ENCODE measurements around the gene CCDC38. TPM values are rescaled to one million over a fixed set of nuclear protein-coding genes. Genes with fewer than 3 reads are reported as not detected.
"Not testable (repeated sequence)": the region's sequence is repeated elsewhere in the genome, so short reads cannot be mapped to it uniquely, and the experiment has no call there.

CCDC38 gene
- 0.07 TPM in 1 of 2 replicates, not detected in the other for total RNA-seq (2014; rRNA removed; shearing (Covaris generic))

- peak; percentile 75 for DNase-seq (ENCODE audit: low spot score)
These were observed at the start of gene CCDC38 for GRCh38 chr12:95942524-95943329. CCDC38 (minus strand) TSS chr12:95942614; CDS start chr12:95936509, 6,105 bp downstream.

- DNase-seq (ENCODE audit: low spot score), result no peak
These were observed 47.7 kb upstream of the CCDC38 start for GRCh38 chr12:95990136-95990535.

GRCh38 chr12:95989504-95990123 is 47.2 kb upstream of the CCDC38 start:
- no peak for DNase-seq (ENCODE audit: low spot score)

GRCh38 chr12:95988506-95989275 is 46.3 kb upstream of the CCDC38 start:
- no peak for DNase-seq (ENCODE audit: low spot score)

GRCh38 chr12:95986635-95987570 is 44.5 kb upstream of the CCDC38 start:
- no peak for DNase-seq (ENCODE audit: low spot score)

- DNase-seq (ENCODE audit: low spot score), result no peak
These were observed 42.3 kb upstream of the CCDC38 start for GRCh38 chr12:95984682-95985081.

GRCh38 chr12:95982602-95983001 is 40.2 kb upstream of the CCDC38 start:
- no peak for DNase-seq (ENCODE audit: low spot score)

- DNase-seq (ENCODE audit: low spot score), result no peak
These were observed 38.0 kb upstream of the CCDC38 start for GRCh38 chr12:95980437-95980836.

- DNase-seq (ENCODE audit: low spot score), result no peak
These were observed 36.4 kb upstream of the CCDC38 start for GRCh38 chr12:95978774-95979173.

- DNase-seq (ENCODE audit: low spot score), result no peak
These were observed 35.9 kb upstream of the CCDC38 start for GRCh38 chr12:95978351-95978750.

GRCh38 chr12:95977764-95978305 is 35.4 kb upstream of the CCDC38 start:
- no peak for DNase-seq (ENCODE audit: low spot score)

- DNase-seq (ENCODE audit: low spot score), result peak; percentile 34
These were observed 34.0 kb upstream of the CCDC38 start for GRCh38 chr12:95976416-95976832.

GRCh38 chr12:95975491-95975890 is 33.1 kb upstream of the CCDC38 start:
- DNase-seq (ENCODE audit: low spot score), result no peak

- no peak for DNase-seq (ENCODE audit: low spot score)
These were observed 31.9 kb upstream of the CCDC38 start for GRCh38 chr12:95974358-95974757.

- no peak for DNase-seq (ENCODE audit: low spot score)
These were observed 30.5 kb upstream of the CCDC38 start for GRCh38 chr12:95972832-95973456.

- DNase-seq (ENCODE audit: low spot score), result no peak
These were observed 28.5 kb upstream of the CCDC38 start for GRCh38 chr12:95970905-95971304.

- DNase-seq (ENCODE audit: low spot score), result not testable (repeated sequence)
These were observed 26.7 kb upstream of the CCDC38 start for GRCh38 chr12:95969116-95969515.

GRCh38 chr12:95967301-95967700 is 24.9 kb upstream of the CCDC38 start:
- DNase-seq (ENCODE audit: low spot score), result no peak

- DNase-seq (ENCODE audit: low spot score), result no peak
These were observed 24.0 kb upstream of the CCDC38 start for GRCh38 chr12:95966287-95966870.

GRCh38 chr12:95963096-95963495 is 20.7 kb upstream of the CCDC38 start:
- no peak for DNase-seq (ENCODE audit: low spot score)

Measured in A172 (cell line).